Measurements from ENCODE around the gene CAPNS2.

DNA sequence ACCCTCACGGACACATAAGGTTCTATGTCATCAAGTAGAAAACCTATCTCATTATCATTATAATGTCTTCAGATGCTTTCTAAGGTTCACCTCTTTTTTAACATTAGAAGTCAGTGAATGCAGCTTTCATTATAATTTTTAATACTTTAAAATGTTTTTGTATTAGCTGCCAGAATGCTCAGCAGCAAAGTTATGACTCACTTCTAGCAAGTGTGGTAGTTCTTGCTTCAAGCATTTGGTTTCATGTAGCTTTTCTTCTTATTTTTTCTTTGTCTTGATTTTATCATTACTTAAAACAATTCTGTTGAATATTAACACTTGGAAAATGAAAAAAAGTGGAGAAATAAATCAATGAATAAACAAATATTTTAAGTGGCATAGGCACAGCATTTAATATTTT is 34.3 kb upstream of the CAPNS2 start:
- TF ChIP-seq, protein P1, sequence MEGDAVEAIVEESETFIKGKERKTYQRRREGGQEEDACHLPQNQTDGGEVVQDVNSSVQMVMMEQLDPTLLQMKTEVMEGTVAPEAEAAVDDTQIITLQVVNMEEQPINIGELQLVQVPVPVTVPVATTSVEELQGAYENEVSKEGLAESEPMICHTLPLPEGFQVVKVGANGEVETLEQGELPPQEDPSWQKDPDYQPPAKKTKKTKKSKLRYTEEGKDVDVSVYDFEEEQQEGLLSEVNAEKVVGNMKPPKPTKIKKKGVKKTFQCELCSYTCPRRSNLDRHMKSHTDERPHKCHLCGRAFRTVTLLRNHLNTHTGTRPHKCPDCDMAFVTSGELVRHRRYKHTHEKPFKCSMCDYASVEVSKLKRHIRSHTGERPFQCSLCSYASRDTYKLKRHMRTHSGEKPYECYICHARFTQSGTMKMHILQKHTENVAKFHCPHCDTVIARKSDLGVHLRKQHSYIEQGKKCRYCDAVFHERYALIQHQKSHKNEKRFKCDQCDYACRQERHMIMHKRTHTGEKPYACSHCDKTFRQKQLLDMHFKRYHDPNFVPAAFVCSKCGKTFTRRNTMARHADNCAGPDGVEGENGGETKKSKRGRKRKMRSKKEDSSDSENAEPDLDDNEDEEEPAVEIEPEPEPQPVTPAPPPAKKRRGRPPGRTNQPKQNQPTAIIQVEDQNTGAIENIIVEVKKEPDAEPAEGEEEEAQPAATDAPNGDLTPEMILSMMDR (IDR thresholded peaks at IDR 0.05; ENCODE audit: insufficient read depth, low read depth, low read length): no peak
- TF ChIP-seq EZH2 (IDR thresholded peaks at IDR 0.05; ENCODE audit: insufficient read depth, low read length): no peak
